OCI-LY1 (cell line): ENCODE data around the gene PAX5.

ENCODE experiments used
- CTCF ChIP-seq: fragments of 200-600 bp; sonication (generic), shearing (Covaris generic); IDR thresholded peaks from 2 replicates; pipeline ENCODE4 v1.5.1; 2017; ENCODE audit warnings: mild to moderate bottlenecking, antibody characterized with exemption, low read length, moderate library complexity, mixed read lengths
- EZH2 ChIP-seq: fragments of 200-600 bp; sonication (generic), shearing (Covaris generic); IDR thresholded peaks from 2 replicates; pipeline ENCODE4 v1.8.0; 2017; ENCODE audit warnings: borderline replicate concordance, mixed run types, mild to moderate bottlenecking, antibody characterized with exemption, low read length, moderate library complexity, mixed read lengths

GRCh38 chr9:36922548-36922947, 111.5 kb downstream of the PAX5 start:
- TF ChIP-seq CTCF (no peak), EZH2 (no peak)
